HG03196 (cell line): ENCODE results near the gene IKZF2.
A peak's percentile ranks its signal among the peaks of the same experiment; 100 is the strongest.

Experiments
- ATAC-seq: cut with Tn5 transposase; IDR thresholded peaks from one replicate; pipeline ENCODE4 v1.9.1; 2021; ENCODE audit not compliant: unreplicated experiment

IKZF2 gene

GRCh38 chr2:213156717-213157116, 5.3 kb upstream of the IKZF2 start:
- ATAC-seq, result no peak

GRCh38 chr2:213152888-213153287, 1.5 kb upstream of the IKZF2 start:
- no peak for ATAC-seq

GRCh38 chr2:213152065-213152794, 818 bp upstream of the IKZF2 start:
- peak; percentile 25 for ATAC-seq

- no peak for ATAC-seq
Measured at GRCh38 chr2:213150315-213151097, 906 bp downstream of the IKZF2 start.

- ATAC-seq, result no peak
Measured at GRCh38 chr2:213149949-213150314, 1.5 kb downstream of the IKZF2 start.

GRCh38 chr2:213149294-213149875, 2.0 kb downstream of the IKZF2 start:
- no peak for ATAC-seq

GRCh38 chr2:213148572-213149261, 2.7 kb downstream of the IKZF2 start:
- ATAC-seq, result peak; percentile 18

GRCh38 chr2:213147538-213147937, 3.9 kb downstream of the IKZF2 start:
- ATAC-seq, result no peak

- no peak for ATAC-seq
Measured at GRCh38 chr2:213145715-213146242, 5.6 kb downstream of the IKZF2 start.

GRCh38 chr2:213137064-213137463, 14.3 kb downstream of the IKZF2 start:
- ATAC-seq, result no peak

GRCh38 chr2:213129311-213129710, 22.1 kb downstream of the IKZF2 start:
- ATAC-seq, result no peak

- no peak for ATAC-seq
Measured at GRCh38 chr2:213125646-213126347, 25.6 kb downstream of the IKZF2 start.

GRCh38 chr2:213122725-213123124, 28.7 kb downstream of the IKZF2 start:
- ATAC-seq, result no peak

- ATAC-seq, result no peak
Measured at GRCh38 chr2:213121690-213122089, 29.7 kb downstream of the IKZF2 start.

GRCh38 chr2:213119061-213119809, 32.2 kb downstream of the IKZF2 start:
- ATAC-seq, result peak; percentile 63

GRCh38 chr2:213108308-213108707, 43.1 kb downstream of the IKZF2 start:
- ATAC-seq, result no peak

- no peak for ATAC-seq
Measured at GRCh38 chr2:213107728-213108127, 43.7 kb downstream of the IKZF2 start.

- ATAC-seq, result peak; percentile 13
Measured at GRCh38 chr2:213105212-213105611, 46.2 kb downstream of the IKZF2 start.

GRCh38 chr2:213104903-213105202, 46.6 kb downstream of the IKZF2 start:
- ATAC-seq, result peak; percentile 16
